ENCODE data around the gene PTPRC.

The PTPRC gene

GRCh38 chr1:198681252-198681651, 42.4 kb downstream of the PTPRC start:
- no peak for DNase-seq (ENCODE audit: low spot score)
- TF ChIP-seq, protein P1, sequence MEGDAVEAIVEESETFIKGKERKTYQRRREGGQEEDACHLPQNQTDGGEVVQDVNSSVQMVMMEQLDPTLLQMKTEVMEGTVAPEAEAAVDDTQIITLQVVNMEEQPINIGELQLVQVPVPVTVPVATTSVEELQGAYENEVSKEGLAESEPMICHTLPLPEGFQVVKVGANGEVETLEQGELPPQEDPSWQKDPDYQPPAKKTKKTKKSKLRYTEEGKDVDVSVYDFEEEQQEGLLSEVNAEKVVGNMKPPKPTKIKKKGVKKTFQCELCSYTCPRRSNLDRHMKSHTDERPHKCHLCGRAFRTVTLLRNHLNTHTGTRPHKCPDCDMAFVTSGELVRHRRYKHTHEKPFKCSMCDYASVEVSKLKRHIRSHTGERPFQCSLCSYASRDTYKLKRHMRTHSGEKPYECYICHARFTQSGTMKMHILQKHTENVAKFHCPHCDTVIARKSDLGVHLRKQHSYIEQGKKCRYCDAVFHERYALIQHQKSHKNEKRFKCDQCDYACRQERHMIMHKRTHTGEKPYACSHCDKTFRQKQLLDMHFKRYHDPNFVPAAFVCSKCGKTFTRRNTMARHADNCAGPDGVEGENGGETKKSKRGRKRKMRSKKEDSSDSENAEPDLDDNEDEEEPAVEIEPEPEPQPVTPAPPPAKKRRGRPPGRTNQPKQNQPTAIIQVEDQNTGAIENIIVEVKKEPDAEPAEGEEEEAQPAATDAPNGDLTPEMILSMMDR (IDR thresholded peaks at IDR 0.05; ENCODE audit: extremely low read depth, missing control alignments) = no peak

- DNase-seq (ENCODE audit: low spot score) = peak; percentile 73
These were observed 43.3 kb downstream of the PTPRC start for GRCh38 chr1:198681831-198682759.

GRCh38 chr1:198682850-198683249, 44.0 kb downstream of the PTPRC start:
- no peak for DNase-seq (ENCODE audit: low spot score)
- TF ChIP-seq, protein P1 (IDR thresholded peaks at IDR 0.05; ENCODE audit: extremely low read depth, missing control alignments) = no peak

More at GRCh38 chr1:198681831-198682759, 43.3 kb downstream of the PTPRC start:
- TF ChIP-seq, protein P1 (IDR thresholded peaks at IDR 0.05; ENCODE audit: extremely low read depth, missing control alignments) = no peak

- TF ChIP-seq, protein P1 (IDR thresholded peaks at IDR 0.05; ENCODE audit: extremely low read depth, missing control alignments) = no peak
These were observed 44.6 kb downstream of the PTPRC start for GRCh38 chr1:198683449-198683848.

GRCh38 chr1:198686069-198686728, 47.4 kb downstream of the PTPRC start:
- no peak for DNase-seq (ENCODE audit: low spot score)
- TF ChIP-seq, protein P1 (IDR thresholded peaks at IDR 0.05; ENCODE audit: extremely low read depth, missing control alignments) = no peak

More at GRCh38 chr1:198683449-198683848, 44.6 kb downstream of the PTPRC start:
- DNase-seq (ENCODE audit: low spot score) = no peak

- TF ChIP-seq, protein P1 (IDR thresholded peaks at IDR 0.05; ENCODE audit: extremely low read depth, missing control alignments) = no peak
- no peak for DNase-seq (ENCODE audit: low spot score)
These were observed 48.6 kb downstream of the PTPRC start for GRCh38 chr1:198687429-198687828.

DNA sequence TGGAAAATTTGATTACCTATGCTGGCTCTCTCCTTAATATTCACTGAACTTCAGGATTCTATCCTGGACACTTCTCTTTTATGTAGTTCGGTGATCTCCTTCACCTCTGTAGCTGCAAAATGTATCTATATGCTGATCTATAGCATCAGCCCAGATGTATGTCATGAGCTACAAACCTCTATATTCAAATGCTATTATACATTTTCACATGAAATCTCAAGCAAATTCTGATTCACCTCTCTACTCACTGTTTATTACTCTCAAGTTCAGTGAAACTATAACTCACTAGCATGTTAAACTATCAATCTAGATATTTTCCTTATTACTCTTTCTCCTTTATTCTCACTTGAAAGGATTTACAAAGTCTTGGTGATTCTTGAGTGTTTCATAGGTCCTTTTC, 52.2 kb downstream of the PTPRC start:
- TF ChIP-seq, protein P1 (IDR thresholded peaks at IDR 0.05; ENCODE audit: extremely low read depth, missing control alignments) = no peak
- no peak for DNase-seq (ENCODE audit: low spot score)

Data from GM20000 (cell line).